Caco-2 (cell line): ENCODE results near the gene ECE1. TPM values are rescaled to one million over a fixed set of nuclear protein-coding genes. Genes with fewer than 3 reads are reported as not detected.

Source experiments
- BruUV-seq: library from RNA; stranded (reverse); fragments of 400-500 nt; replicated peaks from 2 replicates; lab custom pipeline; 2021; lab: Mats Ljungman, UMichigan
- CTCF ChIA-PET: fragments of 300-600 bp; sonication (Branson Sonifier 250); formaldehyde crosslinking; loops from one replicate; lab custom pipeline; 2022; ENCODE audit warnings: antibody characterized with exemption; lab: Charles Lee
- POLR2A ChIA-PET: fragments of 300-600 bp; sonication (Branson Sonifier 250); formaldehyde crosslinking; loops from one replicate; lab custom pipeline; 2022; ENCODE audit warnings: antibody characterized with exemption; lab: Charles Lee
- DNase-seq, 2 experiments: peaks; one replicate each; pipeline versions ENCODE4 v3.0.0 to v3.0.0-alpha.2; 2020 to 2022
- H3K27me3 ChIP-seq: replicated peaks from 2 replicates; pipeline ENCODE4 v1.6.0; 2011; ENCODE audit warnings: low read length; ENCODE audit not compliant: control insufficient read depth, insufficient read depth
- H3K36me3 ChIP-seq: 2 replicates; pipeline ENCODE4 v1.5.1; 2011; ENCODE audit warnings: low read length; ENCODE audit not compliant: control insufficient read depth, insufficient read depth
- H3K4me1 ChIP-seq: fragments of 250-450 bp; sonication (Bioruptor Pico); 2 replicates; pipeline ENCODE4 v1.5.1; 2020; ENCODE audit warnings: mild to moderate bottlenecking
- H3K4me3 ChIP-seq: 2 replicates; pipeline ENCODE4 v1.5.1; 2011; ENCODE audit warnings: low read depth, mild to moderate bottlenecking, control low read depth, low read length
- H3K9me3 ChIP-seq: fragments of 250-450 bp; sonication (Bioruptor Pico); 2 replicates; pipeline ENCODE4 v1.5.1; 2020; ENCODE audit warnings: mild to moderate bottlenecking, moderate library complexity
- H3K27ac Mint-ChIP-seq: one replicate; pipeline ENCODE4 v1.8.0; 2022; ENCODE audit warnings: mixed read lengths; ENCODE audit not compliant: unreplicated experiment
- H3K27me3 Mint-ChIP-seq: one replicate; pipeline ENCODE4 v1.8.0; 2022; ENCODE audit warnings: mixed read lengths; ENCODE audit not compliant: insufficient read depth, unreplicated experiment
- H3K36me3 Mint-ChIP-seq: one replicate; pipeline ENCODE4 v1.8.0; 2022; ENCODE audit warnings: mild to moderate bottlenecking, mixed read lengths; ENCODE audit not compliant: insufficient read depth, unreplicated experiment
- H3K4me1 Mint-ChIP-seq: one replicate; pipeline ENCODE4 v1.8.0; 2022; ENCODE audit warnings: low read depth, mixed read lengths; ENCODE audit not compliant: unreplicated experiment
- H3K4me3 Mint-ChIP-seq: one replicate; pipeline ENCODE4 v1.8.0; 2022; ENCODE audit warnings: mild to moderate bottlenecking, moderate library complexity, mixed read lengths; ENCODE audit not compliant: unreplicated experiment
- H3K9me3 Mint-ChIP-seq: one replicate; pipeline ENCODE4 v1.8.0; 2022; ENCODE audit warnings: mixed read lengths; ENCODE audit not compliant: unreplicated experiment
- intact Hi-C: fragments of 100-400 bp; cut with micrococcal nuclease; formaldehyde crosslinking; loops from one replicate; pipeline ENCODE4 v1.10.0; 2022; ENCODE audit not compliant: unreplicated experiment
- total RNA-seq: library from RNA; stranded (reverse); gene quantifications from 2 replicates; pipeline ENCODE4 v1.2.3, GENCODE V29; 2022
- TF ChIP-seq, protein P1 (sequence below), 2 experiments: fragments of 200-600 bp in 1 of 2; IDR thresholded peaks; 1 replicate in 1 of 2; 2 replicates in 1 of 2; pipeline versions ENCODE4 v1.5.1 to v1.8.0; 2011 to 2022; ENCODE audit warnings: antibody characterized with exemption in 1 of 2, control low read depth in 1 of 2, inconsistent platforms in 1 of 2, low read depth in 1 of 2, low read length in 1 of 2, mild to moderate bottlenecking in 1 of 2, moderate library complexity in 1 of 2; ENCODE audit not compliant: insufficient read depth in 1 of 2, severe bottlenecking in 1 of 2, unreplicated experiment in 1 of 2

ECE1 gene
- total RNA-seq, 1 experiment from 2014 or later: 50.2 TPM

- H3K4me3 Mint-ChIP-seq: no peak overlapping the region
- peaks cover 1% of the 10 kb centered on the region for H3K36me3 ChIP-seq
- DNase-seq: no peak
- TF ChIP-seq, protein P1, sequence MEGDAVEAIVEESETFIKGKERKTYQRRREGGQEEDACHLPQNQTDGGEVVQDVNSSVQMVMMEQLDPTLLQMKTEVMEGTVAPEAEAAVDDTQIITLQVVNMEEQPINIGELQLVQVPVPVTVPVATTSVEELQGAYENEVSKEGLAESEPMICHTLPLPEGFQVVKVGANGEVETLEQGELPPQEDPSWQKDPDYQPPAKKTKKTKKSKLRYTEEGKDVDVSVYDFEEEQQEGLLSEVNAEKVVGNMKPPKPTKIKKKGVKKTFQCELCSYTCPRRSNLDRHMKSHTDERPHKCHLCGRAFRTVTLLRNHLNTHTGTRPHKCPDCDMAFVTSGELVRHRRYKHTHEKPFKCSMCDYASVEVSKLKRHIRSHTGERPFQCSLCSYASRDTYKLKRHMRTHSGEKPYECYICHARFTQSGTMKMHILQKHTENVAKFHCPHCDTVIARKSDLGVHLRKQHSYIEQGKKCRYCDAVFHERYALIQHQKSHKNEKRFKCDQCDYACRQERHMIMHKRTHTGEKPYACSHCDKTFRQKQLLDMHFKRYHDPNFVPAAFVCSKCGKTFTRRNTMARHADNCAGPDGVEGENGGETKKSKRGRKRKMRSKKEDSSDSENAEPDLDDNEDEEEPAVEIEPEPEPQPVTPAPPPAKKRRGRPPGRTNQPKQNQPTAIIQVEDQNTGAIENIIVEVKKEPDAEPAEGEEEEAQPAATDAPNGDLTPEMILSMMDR (IDR thresholded peaks at IDR 0.05; ENCODE audit: insufficient read depth in 1 of 2, low read depth in 1 of 2, low read length in 1 of 2, severe bottlenecking in 1 of 2, unreplicated experiment in 1 of 2): no peak
- intact Hi-C loops: no loop called here
- H3K4me1 Mint-ChIP-seq: peaks cover 15% of the 10 kb centered on the region
- no peaks in the 10 kb centered on the region for H3K9me3 ChIP-seq
- H3K27me3 ChIP-seq: no peaks in the 10 kb centered on the region
- H3K36me3 Mint-ChIP-seq: no peaks in the 10 kb centered on the region
- H3K4me3 ChIP-seq: no peak overlapping the region
- H3K27me3 Mint-ChIP-seq: no peaks in the 10 kb centered on the region
- no peak overlapping the region for H3K27ac Mint-ChIP-seq
- ChIA-PET POLR2A (no interaction called here), CTCF (no interaction called here)
- no TSS peak for BruUV-seq
- H3K9me3 Mint-ChIP-seq: no peaks in the 10 kb centered on the region
- H3K4me1 ChIP-seq: peaks cover 12% of the 10 kb centered on the region
Observed at GRCh38 chr1:21332554-21333311, 42.5 kb upstream of the ECE1 start.

DNA sequence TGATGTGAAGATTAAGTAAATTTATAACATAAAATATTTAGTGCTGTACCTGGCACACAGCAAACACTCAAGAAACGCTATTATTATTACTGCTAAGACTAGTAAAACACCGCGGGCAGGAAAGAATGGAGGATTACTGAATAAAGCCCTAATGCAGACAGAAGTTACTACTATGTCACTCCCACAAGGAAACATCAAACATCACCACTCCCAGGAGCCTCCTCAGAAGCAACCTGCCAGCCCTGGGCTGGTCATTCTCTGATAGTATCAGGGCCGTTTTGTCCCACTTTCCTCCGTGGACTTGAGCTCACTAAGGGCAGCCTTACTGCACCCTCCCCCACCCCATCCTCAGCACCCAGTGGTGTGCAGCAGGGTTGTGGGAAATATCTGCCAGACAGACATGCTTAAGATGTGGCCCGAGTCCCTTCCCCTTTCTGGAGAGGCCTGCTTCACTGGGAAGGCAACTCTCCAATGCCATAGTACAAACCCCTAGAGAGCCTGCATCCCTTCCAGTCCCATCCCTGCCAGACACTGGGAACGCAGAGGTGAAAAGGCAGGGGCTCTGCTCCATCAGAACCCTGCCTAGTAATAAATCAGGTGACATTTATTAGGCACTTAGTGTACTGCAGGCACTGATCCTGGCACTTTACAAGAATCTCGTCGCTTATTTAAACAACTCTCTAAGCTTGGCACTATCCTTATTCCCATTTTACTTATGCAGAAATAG, 41.7 kb upstream of the ECE1 start:
- no peak overlapping the region for H3K4me3 ChIP-seq
- Mint-ChIP-seq H3K4me1 (peaks cover 15% of the 10 kb centered on the region), H3K4me3 (no peak overlapping the region), H3K27me3 (no peaks in the 10 kb centered on the region), H3K27ac (no peak overlapping the region), H3K36me3 (no peaks in the 10 kb centered on the region), H3K9me3 (no peaks in the 10 kb centered on the region)
- CTCF ChIA-PET: no interaction called here
- intact Hi-C loops: no loop called here
- H3K27me3 ChIP-seq: no peaks in the 10 kb centered on the region
- POLR2A ChIA-PET: no interaction called here
- no peak for DNase-seq
- H3K36me3 ChIP-seq: peaks cover 1% of the 10 kb centered on the region
- TF ChIP-seq, protein P1 (IDR thresholded peaks at IDR 0.05; ENCODE audit: insufficient read depth in 1 of 2, low read depth in 1 of 2, low read length in 1 of 2, severe bottlenecking in 1 of 2, unreplicated experiment in 1 of 2): no peak
- no peaks in the 10 kb centered on the region for H3K9me3 ChIP-seq
- no TSS peak for BruUV-seq
- peaks cover 12% of the 10 kb centered on the region for H3K4me1 ChIP-seq

GRCh38 chr1:21330544-21330943, 40.3 kb upstream of the ECE1 start:
- H3K4me3 Mint-ChIP-seq: no peak overlapping the region
- no peak overlapping the region for H3K4me3 ChIP-seq
- H3K27ac Mint-ChIP-seq: peak overlapping the region; percentile 66
- ChIA-PET POLR2A (no interaction called here), CTCF (interaction anchor here (0.7 kb wide), 1 partner anchor 1324 kb away, joined by 3 read pairs; no protein-coding TSS in a partner anchor)
- H3K4me1 Mint-ChIP-seq: peaks cover 16% of the 10 kb centered on the region
- TF ChIP-seq, protein P1 (IDR thresholded peaks at IDR 0.05; ENCODE audit: insufficient read depth in 1 of 2, low read depth in 1 of 2, low read length in 1 of 2, severe bottlenecking in 1 of 2, unreplicated experiment in 1 of 2): no peak
- no peaks in the 10 kb centered on the region for H3K9me3 ChIP-seq
- DNase-seq: no peak
- no TSS peak for BruUV-seq
- H3K9me3 Mint-ChIP-seq: no peaks in the 10 kb centered on the region
- H3K36me3 ChIP-seq: peaks cover 1% of the 10 kb centered on the region
- peaks cover 12% of the 10 kb centered on the region for H3K4me1 ChIP-seq
- H3K27me3 Mint-ChIP-seq: no peaks in the 10 kb centered on the region
- intact Hi-C loops: no loop called here
- H3K36me3 Mint-ChIP-seq: no peaks in the 10 kb centered on the region
- no peaks in the 10 kb centered on the region for H3K27me3 ChIP-seq
